A549 (cell line): ENCODE measurements around the gene RXFP1. TPM values are rescaled to one million over a fixed set of nuclear protein-coding genes. Genes with fewer than 3 reads are reported as not detected.

Experiments used
- ATAC-seq, 2 experiments: fragments of 200-7000 bp in 1 of 2; fragments of >200 bp in 1 of 2; cut with Nextera tagmentation in 1 of 2; cut with Tn5 transposase in 1 of 2; 3 replicates each; pipeline versions ENCODE4 v1.8.0 to v1.9.1; 2018 to 2020; ENCODE audit warnings: mild to moderate bottlenecking in 1 of 2, moderate library complexity in 1 of 2
- CTCF ChIA-PET: fragments of 300-600 bp; sonication (Branson Sonifier 250); formaldehyde crosslinking; extraction: SDS; loops from one replicate; lab custom pipeline; 2021; ENCODE audit warnings: antibody characterized with exemption, inconsistent platforms; lab: Yijun Ruan, JAX
- POLR2A ChIA-PET: fragments of 350-600 bp; formaldehyde crosslinking; extraction: SDS; loops from one replicate; lab custom pipeline; 2021; ENCODE audit warnings: antibody characterized with exemption, inconsistent platforms; lab: Yijun Ruan, JAX
- DNase-seq, 2 experiments: peaks; one replicate each; pipeline versions ENCODE4 v3.0.0 to v3.0.0-alpha.2; 2011 to 2016; ENCODE audit warnings: low read depth in 1 of 2, low spot score in 1 of 2
- FAIRE-seq: peaks from 2 replicates; lab custom pipeline; 2011; peaks lifted over from hg19 to GRCh38; lab: Jason Lieb, UNC
- H3K27ac ChIP-seq, 2 experiments: fragments of >200 bp; sonication (Bioruptor Twin); formaldehyde crosslinking; 3 replicates each; pipeline ENCODE4 v1.5.1; 2016 to 2017
- H3K4me1 ChIP-seq: fragments of >200 bp; sonication (Bioruptor Twin); formaldehyde crosslinking; 3 replicates; pipeline ENCODE4 v1.6.1; 2016
- H3K4me2 ChIP-seq: fragments of >200 bp; sonication (Bioruptor Twin); formaldehyde crosslinking; 3 replicates; pipeline ENCODE4 v1.6.1; 2016
- H3K4me3 ChIP-seq: fragments of >200 bp; sonication (Bioruptor Twin); formaldehyde crosslinking; 3 replicates; pipeline ENCODE4 v1.5.1; 2016
- H3K9me3 ChIP-seq: fragments of >200 bp; sonication (Bioruptor Twin); formaldehyde crosslinking; 3 replicates; pipeline ENCODE4 v1.6.1; 2016
- CHD4 ChIP-seq: fragments of 200-600 bp; sonication (generic); IDR thresholded peaks from 2 replicates; pipeline ENCODE4 v1.6.1; 2016; ENCODE audit warnings: antibody characterized with exemption, mild to moderate bottlenecking, borderline replicate concordance
- EHF ChIP-seq: fragments of 250-450 bp; sonication (Bioruptor Pico); IDR thresholded peaks from 2 replicates; pipeline ENCODE4 v1.5.0; 2020; ENCODE audit warnings: mild to moderate bottlenecking
- EP300 ChIP-seq, 2 experiments: fragments of >200 bp; sonication (Bioruptor Twin); formaldehyde crosslinking; IDR thresholded peaks; 2 replicates in 1 of 2; 3 replicates in 1 of 2; pipeline ENCODE4 v1.6.1; 2016 to 2017
- FOXS1 ChIP-seq: fragments of 250-450 bp; sonication (Bioruptor Pico); IDR thresholded peaks from 2 replicates; pipeline ENCODE4 v1.5.0; 2020; ENCODE audit warnings: mild to moderate bottlenecking, moderate library complexity
- HOXA7 ChIP-seq: fragments of 250-450 bp; sonication (Bioruptor Pico); IDR thresholded peaks from 2 replicates; pipeline ENCODE4 v1.5.0; 2020; ENCODE audit warnings: mild to moderate bottlenecking, moderate library complexity
- HOXB13 ChIP-seq: fragments of 250-450 bp; sonication (Bioruptor Pico); IDR thresholded peaks from 2 replicates; pipeline ENCODE4 v1.5.0; 2020; ENCODE audit warnings: low read depth, mild to moderate bottlenecking, moderate library complexity
- JUNB ChIP-seq: fragments of >200 bp; sonication (Bioruptor Twin); formaldehyde crosslinking; IDR thresholded peaks from 2 replicates; pipeline ENCODE4 v1.6.1; 2016
- KDM5A ChIP-seq: fragments of 200-600 bp; sonication (generic); IDR thresholded peaks from 2 replicates; pipeline ENCODE4 v1.6.1; 2016; ENCODE audit warnings: antibody characterized with exemption, mild to moderate bottlenecking
- NFE2L2 ChIP-seq: fragments of 150-350 bp; conservative IDR thresholded peaks from 2 replicates; pipeline ENCODE4 v1.6.1; 2014; ENCODE audit warnings: low read length
- ZSCAN20 ChIP-seq: fragments of 250-450 bp; sonication (Bioruptor Pico); IDR thresholded peaks from 2 replicates; pipeline ENCODE4 v1.8.0; 2022; ENCODE audit warnings: mild to moderate bottlenecking, moderate library complexity
- WGBS: methylation state at CpG from one replicate; pipeline ENCODE4 v1.1.6; 2017; ENCODE audit errors: missing lambda C conversion rate; 5-methylcytosine and 5-hydroxymethylcytosine counted together
- polyA plus RNA-seq, 4 experiments: library from polyadenylated mRNA; depleted of rRNA in 3 of 4; stranded (reverse); fragments of >200 nt; fragmentation: RNase III in 1 of 4; extraction: RNeasy Plus Mini Kit Qiagen cat#74134 plus additional on column Dnase treatment in 1 of 4; gene quantifications; 2 replicates in 3 of 4; 3 replicates in 1 of 4; pipeline ENCODE4 v1.2.3, GENCODE V29; 2011 to 2017
- TF ChIP-seq, protein P1 (sequence below): fragments of 450-650 bp; IDR thresholded peaks from 2 replicates; pipeline ENCODE4 v1.6.1; 2014; ENCODE audit warnings: antibody characterized with exemption
- TF ChIP-seq, protein P2 (sequence below): fragments of >200 bp; sonication (Bioruptor Twin); formaldehyde crosslinking; IDR thresholded peaks from 3 replicates; pipeline ENCODE4 v1.5.1; 2016
- TF ChIP-seq, protein P3 (sequence below): fragments of 150-350 bp; IDR thresholded peaks from 2 replicates; pipeline ENCODE4 v1.6.1; 2014; ENCODE audit warnings: low read depth, mild to moderate bottlenecking, low read length
- TF ChIP-seq, protein P4 (sequence below): fragments of 250-450 bp; sonication (Bioruptor Pico); IDR thresholded peaks from 2 replicates; pipeline ENCODE4 v1.5.0; 2020; ENCODE audit warnings: low read depth, mild to moderate bottlenecking, moderate library complexity
- TF ChIP-seq, protein P5 (sequence below): fragments of >200 bp; sonication (Bioruptor Twin); formaldehyde crosslinking; IDR thresholded peaks from 2 replicates; pipeline ENCODE4 v1.6.1; 2016
- TF ChIP-seq, protein P6 (sequence below): fragments of 200-600 bp; sonication (generic); IDR thresholded peaks from 2 replicates; pipeline ENCODE4 v1.6.1; 2016; ENCODE audit warnings: antibody characterized with exemption, mild to moderate bottlenecking, moderate library complexity
- TF ChIP-seq, protein P7 (sequence below): fragments of >200 bp; sonication (Bioruptor Twin); formaldehyde crosslinking; IDR thresholded peaks from 3 replicates; pipeline ENCODE4 v1.6.1; 2016
- TF ChIP-seq, protein P8 (sequence below): fragments of 250-450 bp; sonication (Bioruptor Pico); IDR thresholded peaks from 2 replicates; pipeline ENCODE4 v1.5.0; 2021; ENCODE audit warnings: mild to moderate bottlenecking, moderate library complexity, borderline replicate concordance

RXFP1 gene
- polyA plus RNA-seq, 2 of the 4 experiments (the other 2 are of a cell fraction) = not detected

DNA sequence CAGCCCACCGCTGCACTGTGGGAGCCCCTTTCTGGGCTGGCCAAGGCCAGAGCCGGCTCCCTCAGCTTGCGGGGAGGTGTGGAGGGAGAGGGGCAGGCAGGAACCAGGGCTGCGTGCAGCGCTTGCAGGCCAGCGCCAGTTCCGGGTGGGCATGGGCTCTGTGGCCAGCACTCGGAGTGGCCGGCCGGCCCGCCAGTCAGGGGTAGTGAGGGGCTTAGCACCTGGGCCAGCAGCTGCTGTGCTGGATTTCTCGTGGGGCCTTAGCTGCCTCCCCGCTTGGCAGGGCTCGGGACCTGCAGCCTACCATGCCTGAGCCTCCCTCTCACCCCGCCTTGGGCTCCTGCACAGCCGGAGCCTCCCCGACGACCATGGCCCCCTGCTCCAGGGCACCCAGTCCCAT lies 45.2 kb downstream of the RXFP1 start:
- H3K27ac ChIP-seq = no peak overlapping the region
- TF ChIP-seq EP300 (IDR thresholded peaks at IDR 0.05) (no peak), CHD4 (no peak), EHF (CRISPR knock-in tag) (no peak), ZSCAN20 (CRISPR knock-in tag) (no peak), HOXA7 (CRISPR knock-in tag) (no peak), FOXS1 (CRISPR knock-in tag) (no peak), JUNB (no peak), NFE2L2 (no peak), KDM5A (no peak), HOXB13 (no peak)
- TF ChIP-seq, protein P1, sequence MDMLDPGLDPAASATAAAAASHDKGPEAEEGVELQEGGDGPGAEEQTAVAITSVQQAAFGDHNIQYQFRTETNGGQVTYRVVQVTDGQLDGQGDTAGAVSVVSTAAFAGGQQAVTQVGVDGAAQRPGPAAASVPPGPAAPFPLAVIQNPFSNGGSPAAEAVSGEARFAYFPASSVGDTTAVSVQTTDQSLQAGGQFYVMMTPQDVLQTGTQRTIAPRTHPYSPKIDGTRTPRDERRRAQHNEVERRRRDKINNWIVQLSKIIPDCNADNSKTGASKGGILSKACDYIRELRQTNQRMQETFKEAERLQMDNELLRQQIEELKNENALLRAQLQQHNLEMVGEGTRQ = no peak
- TF ChIP-seq, protein P2, sequence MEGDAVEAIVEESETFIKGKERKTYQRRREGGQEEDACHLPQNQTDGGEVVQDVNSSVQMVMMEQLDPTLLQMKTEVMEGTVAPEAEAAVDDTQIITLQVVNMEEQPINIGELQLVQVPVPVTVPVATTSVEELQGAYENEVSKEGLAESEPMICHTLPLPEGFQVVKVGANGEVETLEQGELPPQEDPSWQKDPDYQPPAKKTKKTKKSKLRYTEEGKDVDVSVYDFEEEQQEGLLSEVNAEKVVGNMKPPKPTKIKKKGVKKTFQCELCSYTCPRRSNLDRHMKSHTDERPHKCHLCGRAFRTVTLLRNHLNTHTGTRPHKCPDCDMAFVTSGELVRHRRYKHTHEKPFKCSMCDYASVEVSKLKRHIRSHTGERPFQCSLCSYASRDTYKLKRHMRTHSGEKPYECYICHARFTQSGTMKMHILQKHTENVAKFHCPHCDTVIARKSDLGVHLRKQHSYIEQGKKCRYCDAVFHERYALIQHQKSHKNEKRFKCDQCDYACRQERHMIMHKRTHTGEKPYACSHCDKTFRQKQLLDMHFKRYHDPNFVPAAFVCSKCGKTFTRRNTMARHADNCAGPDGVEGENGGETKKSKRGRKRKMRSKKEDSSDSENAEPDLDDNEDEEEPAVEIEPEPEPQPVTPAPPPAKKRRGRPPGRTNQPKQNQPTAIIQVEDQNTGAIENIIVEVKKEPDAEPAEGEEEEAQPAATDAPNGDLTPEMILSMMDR = no peak
- TF ChIP-seq, protein P3, sequence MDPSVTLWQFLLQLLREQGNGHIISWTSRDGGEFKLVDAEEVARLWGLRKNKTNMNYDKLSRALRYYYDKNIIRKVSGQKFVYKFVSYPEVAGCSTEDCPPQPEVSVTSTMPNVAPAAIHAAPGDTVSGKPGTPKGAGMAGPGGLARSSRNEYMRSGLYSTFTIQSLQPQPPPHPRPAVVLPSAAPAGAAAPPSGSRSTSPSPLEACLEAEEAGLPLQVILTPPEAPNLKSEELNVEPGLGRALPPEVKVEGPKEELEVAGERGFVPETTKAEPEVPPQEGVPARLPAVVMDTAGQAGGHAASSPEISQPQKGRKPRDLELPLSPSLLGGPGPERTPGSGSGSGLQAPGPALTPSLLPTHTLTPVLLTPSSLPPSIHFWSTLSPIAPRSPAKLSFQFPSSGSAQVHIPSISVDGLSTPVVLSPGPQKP = no peak
- TF ChIP-seq, protein P4, sequence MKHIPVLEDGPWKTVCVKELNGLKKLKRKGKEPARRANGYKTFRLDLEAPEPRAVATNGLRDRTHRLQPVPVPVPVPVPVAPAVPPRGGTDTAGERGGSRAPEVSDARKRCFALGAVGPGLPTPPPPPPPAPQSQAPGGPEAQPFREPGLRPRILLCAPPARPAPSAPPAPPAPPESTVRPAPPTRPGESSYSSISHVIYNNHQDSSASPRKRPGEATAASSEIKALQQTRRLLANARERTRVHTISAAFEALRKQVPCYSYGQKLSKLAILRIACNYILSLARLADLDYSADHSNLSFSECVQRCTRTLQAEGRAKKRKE (CRISPR knock-in tag) = no peak
- TF ChIP-seq, protein P5, sequence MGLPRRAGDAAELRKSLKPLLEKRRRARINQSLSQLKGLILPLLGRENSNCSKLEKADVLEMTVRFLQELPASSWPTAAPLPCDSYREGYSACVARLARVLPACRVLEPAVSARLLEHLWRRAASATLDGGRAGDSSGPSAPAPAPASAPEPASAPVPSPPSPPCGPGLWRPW = no peak
- TF ChIP-seq, protein P6, sequence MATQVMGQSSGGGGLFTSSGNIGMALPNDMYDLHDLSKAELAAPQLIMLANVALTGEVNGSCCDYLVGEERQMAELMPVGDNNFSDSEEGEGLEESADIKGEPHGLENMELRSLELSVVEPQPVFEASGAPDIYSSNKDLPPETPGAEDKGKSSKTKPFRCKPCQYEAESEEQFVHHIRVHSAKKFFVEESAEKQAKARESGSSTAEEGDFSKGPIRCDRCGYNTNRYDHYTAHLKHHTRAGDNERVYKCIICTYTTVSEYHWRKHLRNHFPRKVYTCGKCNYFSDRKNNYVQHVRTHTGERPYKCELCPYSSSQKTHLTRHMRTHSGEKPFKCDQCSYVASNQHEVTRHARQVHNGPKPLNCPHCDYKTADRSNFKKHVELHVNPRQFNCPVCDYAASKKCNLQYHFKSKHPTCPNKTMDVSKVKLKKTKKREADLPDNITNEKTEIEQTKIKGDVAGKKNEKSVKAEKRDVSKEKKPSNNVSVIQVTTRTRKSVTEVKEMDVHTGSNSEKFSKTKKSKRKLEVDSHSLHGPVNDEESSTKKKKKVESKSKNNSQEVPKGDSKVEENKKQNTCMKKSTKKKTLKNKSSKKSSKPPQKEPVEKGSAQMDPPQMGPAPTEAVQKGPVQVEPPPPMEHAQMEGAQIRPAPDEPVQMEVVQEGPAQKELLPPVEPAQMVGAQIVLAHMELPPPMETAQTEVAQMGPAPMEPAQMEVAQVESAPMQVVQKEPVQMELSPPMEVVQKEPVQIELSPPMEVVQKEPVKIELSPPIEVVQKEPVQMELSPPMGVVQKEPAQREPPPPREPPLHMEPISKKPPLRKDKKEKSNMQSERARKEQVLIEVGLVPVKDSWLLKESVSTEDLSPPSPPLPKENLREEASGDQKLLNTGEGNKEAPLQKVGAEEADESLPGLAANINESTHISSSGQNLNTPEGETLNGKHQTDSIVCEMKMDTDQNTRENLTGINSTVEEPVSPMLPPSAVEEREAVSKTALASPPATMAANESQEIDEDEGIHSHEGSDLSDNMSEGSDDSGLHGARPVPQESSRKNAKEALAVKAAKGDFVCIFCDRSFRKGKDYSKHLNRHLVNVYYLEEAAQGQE = no peak
- TF ChIP-seq, protein P7, sequence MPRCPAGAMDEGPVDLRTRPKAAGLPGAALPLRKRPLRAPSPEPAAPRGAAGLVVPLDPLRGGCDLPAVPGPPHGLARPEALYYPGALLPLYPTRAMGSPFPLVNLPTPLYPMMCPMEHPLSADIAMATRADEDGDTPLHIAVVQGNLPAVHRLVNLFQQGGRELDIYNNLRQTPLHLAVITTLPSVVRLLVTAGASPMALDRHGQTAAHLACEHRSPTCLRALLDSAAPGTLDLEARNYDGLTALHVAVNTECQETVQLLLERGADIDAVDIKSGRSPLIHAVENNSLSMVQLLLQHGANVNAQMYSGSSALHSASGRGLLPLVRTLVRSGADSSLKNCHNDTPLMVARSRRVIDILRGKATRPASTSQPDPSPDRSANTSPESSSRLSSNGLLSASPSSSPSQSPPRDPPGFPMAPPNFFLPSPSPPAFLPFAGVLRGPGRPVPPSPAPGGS = no peak
- TF ChIP-seq, protein P8, sequence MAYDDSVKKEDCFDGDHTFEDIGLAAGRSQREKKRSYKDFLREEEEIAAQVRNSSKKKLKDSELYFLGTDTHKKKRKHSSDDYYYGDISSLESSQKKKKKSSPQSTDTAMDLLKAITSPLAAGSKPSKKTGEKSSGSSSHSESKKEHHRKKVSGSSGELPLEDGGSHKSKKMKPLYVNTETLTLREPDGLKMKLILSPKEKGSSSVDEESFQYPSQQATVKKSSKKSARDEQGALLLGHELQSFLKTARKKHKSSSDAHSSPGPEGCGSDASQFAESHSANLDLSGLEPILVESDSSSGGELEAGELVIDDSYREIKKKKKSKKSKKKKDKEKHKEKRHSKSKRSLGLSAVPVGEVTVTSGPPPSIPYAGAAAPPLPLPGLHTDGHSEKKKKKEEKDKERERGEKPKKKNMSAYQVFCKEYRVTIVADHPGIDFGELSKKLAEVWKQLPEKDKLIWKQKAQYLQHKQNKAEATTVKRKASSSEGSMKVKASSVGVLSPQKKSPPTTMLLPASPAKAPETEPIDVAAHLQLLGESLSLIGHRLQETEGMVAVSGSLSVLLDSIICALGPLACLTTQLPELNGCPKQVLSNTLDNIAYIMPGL (CRISPR knock-in tag) = no peak
- TF ChIP-seq, all 56 proteins: peak for 0
- ChIA-PET CTCF (interaction anchor here (1.0 kb wide), 1 partner anchor 12 kb away, joined by 3 read pairs; no protein-coding TSS in a partner anchor), POLR2A (no interaction called here)
- DNase-seq (no peak), FAIRE-seq (no peak), ATAC-seq (no peak)
- WGBS = no CpG with 5 or more reads among the region's 18 CpGs
- Histone ChIP-seq H3K4me1 (no peaks in the 10 kb centered on the region), H3K4me3 (no peak overlapping the region), H3K4me2 (no peak overlapping the region), H3K9me3 (no peaks in the 10 kb centered on the region)
